Activated CD4-positive, alpha-beta T cell treated with anti-CD3 and anti-CD28 coated beads, Interleukin-2, amount 50 U/mL, for 4 hours (primary cell): ENCODE results near the gene TNRC6C.
"Not testable (repeated sequence)": the region's sequence is repeated elsewhere in the genome, so short reads cannot be mapped to it uniquely, and the experiment has no call there.

Experiments used
- DNase-seq, 2 experiments: peaks; one replicate each; pipeline ENCODE4 v3.0.0-alpha.2; 2020

TNRC6C gene

DNA sequence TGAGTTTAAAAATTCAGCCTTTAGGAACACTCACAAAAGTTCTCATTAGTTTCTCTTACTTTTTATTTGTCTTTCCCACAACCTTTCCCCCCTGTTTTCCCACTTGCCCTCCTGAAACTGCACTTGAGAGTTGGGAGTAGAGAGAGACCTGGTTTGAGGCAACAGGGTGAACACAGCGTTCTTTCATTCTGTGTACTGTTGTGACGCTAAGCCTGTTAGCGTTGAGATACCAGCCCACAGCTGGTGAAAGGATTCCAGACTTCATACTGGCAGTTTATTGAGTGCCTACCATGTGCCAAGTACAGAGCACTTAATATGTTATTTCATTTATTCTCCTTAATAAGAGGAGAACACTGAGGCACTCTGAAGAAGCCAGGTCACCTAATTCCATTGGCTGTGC lies 10.3 kb downstream of the TNRC6C start:
- DNase-seq, result no peak

DNA sequence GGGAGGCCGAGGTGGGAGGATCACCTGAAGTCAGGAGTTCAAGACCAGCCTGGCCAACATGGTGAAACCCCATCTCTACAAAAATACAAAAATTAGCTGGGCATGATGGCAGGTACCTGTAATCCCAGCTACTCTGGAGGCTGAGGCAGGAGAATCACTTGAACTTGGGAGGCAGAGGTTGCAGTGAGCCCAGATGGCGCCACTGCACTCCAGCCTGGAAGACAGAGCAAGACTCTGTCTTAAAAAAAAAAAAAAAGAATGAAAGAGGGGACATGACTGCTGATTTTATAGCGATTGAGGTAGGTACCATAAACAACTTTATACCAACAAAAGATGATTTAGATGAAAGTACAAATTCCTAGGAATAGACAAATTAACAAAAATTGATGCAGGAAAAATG lies 13.8 kb downstream of the TNRC6C start:
- DNase-seq, result not testable (repeated sequence)

DNA sequence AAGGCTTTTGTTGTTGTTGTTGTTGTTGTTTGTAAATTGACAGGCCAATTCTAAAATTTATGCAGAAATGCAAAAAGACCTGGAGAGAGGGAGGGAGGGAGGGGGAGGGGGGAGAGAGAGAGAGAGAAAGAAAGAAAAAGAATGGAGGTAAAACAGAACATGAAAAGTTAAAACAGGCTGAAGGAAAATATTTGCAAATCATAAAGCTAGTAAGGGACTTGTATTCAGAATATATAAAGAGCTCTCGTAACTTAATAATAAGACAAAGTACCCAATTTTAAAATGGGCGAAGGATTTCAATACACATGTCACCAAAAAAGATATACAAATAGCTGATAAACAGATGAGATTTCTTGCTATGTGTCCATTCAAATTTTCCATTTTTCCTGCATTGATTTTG lies 15.4 kb downstream of the TNRC6C start:
- no peak for DNase-seq

DNA sequence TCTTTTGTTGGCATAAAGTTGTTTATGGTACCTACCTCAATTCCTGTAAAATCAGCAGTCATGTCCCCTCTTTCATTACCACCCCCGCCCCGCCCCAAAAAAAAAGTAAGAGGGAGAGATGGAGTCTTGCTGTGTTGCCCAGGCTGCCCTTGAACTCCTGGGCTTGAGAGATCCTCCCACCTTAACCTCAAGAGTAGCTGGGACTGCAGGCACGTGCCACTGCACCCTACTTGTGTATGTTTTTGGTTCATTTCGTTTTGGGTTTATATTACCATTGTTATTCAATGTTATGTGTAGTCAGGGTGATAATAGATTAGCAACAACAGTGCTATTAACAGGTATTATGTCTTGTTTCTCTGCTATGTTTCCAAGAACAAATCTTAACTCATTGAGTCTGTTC lies 15.9 kb downstream of the TNRC6C start:
- no peak for DNase-seq

DNA sequence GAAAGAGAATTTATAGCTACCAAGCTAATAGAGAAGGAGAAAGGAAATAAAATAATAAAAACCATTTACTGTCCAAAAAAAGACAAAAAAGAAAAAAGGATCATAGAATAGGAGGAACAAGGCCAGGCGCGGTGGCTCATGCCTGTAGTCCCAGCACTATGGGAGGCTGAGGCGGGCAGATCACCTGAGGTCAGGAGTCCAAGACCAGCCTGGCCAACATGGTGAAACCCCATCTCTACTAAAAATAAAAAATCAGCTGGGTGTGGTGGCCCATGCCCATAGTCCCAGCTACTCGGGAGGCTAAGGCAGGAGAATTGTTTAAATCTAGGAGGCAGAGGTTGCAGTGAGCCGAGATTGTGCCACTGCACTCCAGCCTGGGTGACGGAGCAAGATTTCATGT lies 23.9 kb downstream of the TNRC6C start:
- DNase-seq, result not testable (repeated sequence)

DNA sequence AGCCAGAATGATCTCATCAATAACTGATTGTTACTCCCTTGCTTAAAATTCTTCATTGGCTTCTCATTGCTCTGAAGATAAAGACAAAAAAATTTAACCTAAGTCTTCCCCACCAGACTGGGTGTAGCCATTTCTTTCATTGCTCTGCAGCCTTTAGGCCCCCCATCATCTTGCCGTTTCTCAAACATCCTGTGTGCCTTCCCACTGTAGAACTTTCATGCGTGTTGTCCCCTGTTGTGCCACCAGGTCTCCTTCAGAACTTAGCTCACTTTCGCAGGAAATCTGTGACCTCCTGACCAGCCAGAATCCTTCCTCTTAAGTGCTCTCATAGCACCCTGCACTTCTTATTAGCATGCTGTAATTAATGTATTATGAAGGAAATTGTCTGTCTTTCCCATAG lies 31.8 kb downstream of the TNRC6C start:
- no peak for DNase-seq

DNA sequence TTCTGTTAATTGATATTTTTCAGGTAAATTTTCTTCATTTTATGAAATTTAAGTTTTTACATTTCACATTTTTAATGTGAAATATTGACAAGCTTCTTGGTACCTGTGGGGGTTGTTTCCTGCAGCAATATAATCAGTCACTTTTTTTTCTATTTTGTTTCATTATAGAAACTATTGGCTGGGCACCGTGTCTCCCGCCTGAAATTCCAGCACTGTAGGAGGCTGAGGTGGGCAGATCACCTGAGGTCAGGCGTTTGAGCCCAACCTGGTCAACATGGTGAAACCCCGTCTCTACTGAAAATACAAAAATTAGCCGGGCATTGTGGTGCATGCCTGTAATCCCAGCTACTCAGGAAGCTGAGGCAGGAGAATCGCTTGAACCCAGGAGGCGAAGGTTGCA lies 35.2 kb downstream of the TNRC6C start:
- not testable (repeated sequence) for DNase-seq

DNA sequence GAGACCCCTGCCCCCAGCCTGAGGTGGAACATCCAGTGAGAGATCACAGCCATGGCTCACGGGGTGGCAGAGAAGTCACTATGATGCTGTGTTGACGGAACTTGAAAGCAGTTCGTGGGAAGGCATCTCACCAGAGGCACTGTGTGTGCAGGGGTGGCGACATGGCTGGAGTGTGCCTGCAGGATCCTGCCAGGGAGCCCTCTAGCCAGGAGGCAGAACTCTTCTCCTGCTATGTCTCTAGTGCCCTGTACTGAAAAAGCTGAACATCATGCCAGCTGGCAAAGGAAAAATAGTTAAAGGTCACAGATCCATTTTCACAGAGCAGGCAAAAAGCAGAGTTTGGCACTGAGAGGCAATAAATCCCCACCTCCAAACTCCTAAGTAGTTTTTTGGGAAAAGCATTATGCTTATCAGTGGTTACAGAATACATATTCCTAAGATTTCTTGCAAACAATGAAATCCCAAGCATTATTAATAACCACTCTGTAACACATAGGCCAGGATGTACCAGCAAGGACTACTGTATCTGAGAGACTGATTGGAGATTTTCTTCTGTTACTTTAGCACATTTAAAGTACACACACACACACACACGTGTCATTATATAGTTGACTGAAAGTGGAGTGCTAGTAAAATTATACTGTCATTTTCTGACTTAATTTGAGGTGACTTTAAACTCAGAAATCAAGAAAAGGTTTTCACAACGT lies 36.8 kb downstream of the TNRC6C start:
- no peak for DNase-seq

DNA sequence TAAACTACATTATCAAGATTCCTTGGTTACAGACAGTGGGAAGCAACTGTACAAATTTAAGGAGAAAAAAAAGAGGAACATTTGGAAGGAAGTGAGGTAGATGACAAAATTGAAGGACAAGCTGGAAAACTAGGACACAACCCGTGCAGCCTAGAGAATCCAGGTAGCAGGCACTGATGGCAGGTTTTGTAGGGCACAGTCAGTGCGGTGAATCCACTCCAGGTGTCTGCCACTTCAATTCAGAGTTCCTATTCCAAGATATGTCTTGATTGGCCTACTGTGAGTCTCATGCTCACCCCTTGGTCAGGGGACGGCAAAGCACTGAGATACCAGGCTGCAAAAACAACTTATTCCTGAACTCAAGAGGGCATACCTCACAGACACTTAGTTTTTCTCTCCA lies 37.8 kb downstream of the TNRC6C start:
- no peak for DNase-seq

DNA sequence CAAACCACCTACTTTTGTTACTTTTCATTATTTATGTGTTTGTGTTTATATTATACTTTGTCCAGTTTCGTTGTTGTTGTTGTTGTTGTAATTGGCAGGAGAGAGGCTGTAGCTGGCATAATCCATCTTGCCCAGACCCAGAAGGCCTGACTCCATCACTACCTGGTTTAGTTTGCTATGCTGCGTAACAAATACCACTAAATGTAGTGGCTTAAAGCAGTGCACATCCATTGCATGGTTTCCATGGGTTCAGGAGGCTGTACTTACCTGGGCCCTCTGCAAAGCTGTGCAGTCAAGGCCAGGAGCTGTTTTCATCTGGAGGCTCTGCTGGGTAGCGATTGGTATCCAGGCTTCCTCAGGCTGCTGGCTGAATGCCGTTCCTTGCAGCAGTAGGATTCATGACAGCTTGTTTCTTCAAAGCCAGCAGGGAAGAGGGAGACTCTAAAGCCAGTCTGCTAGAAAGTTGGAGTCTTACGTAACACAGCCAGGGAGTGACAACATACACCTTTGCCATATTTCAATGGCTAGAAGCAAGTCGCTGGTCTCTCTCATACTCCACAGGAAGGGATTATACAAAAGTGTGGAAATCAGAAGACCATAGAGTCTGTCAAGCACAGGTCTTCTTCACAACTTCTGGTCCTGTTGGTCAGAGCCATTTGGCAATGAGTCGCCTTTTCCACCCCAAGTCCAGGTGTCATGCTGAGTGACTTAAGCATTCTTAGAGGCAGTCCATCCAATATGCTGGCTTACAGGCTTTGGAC lies 41.1 kb downstream of the TNRC6C start:
- DNase-seq, result no peak

DNA sequence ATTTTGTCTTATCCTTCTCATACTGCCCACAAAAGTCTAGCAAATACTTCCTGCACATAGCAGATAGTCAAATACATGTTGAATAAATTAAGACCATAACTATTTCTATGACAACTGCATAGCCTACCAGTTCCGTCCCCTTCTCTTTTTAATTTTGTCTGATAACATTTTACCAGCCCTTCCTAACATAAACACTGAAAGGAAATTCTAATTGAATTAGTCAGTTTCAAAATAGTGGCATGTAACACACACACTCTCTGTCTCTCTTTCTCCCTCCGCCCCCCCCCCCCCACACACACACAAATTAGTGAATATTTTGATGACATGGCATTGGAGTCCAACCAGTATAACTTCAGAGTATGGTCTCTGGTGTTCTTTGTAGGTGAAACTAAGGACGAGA lies 41.8 kb downstream of the TNRC6C start:
- DNase-seq, result no peak

DNA sequence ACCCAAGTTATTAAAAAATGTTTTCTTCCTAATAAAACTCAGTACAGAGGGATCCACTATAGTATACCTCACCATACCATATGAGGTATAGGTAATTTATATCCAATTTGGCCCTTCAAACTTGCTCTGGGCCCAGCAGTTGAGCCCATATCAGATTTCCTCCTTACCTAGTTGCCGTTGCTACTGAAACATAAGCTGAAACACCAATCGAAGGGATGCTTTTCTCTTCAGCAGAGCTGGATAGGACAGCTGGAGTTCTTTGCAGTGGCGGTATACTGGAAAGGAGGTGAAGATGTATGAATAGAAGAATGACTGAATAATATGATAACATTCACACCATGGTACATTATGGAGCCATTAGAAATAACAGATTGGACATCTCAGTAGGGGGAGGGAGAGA lies 42.7 kb downstream of the TNRC6C start:
- no peak for DNase-seq

DNA sequence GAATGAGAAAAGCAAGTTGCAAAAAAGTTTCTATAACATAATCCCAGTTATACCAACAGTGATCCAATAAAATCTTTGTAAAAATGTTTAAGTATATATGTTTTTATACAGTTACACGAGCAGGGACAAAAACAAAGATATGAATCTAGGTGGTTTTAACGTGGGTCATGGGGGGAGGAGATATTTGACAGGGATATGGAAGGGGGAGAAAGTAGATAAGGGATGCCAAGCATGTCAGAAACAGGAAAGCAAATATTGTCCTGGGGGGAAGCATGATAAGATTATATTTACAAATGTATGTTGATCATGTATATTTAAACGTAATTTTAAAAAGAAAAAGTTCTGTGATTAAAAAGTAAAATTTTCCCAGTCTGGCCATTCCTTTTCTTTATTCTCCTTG lies 43.1 kb downstream of the TNRC6C start:
- DNase-seq, result no peak

DNA sequence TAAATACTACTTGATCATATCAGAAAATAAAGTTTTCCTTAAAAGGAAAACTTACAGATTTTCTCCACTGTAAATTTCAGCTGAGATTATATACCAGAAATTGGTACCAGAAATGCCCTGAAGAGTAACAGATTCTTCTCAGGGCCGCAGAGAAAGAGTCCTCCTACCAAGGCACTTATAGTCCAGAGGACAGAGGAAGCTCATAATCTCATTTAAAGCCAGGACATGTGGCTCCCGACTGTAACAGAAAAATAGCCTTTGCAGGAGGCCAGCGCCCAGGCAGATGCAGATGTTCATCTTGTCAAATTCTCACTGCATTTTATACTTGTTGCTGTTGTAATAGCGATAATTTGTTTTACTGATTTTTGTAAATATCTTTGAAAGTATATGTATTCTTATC lies 43.7 kb downstream of the TNRC6C start:
- DNase-seq, result no peak

DNA sequence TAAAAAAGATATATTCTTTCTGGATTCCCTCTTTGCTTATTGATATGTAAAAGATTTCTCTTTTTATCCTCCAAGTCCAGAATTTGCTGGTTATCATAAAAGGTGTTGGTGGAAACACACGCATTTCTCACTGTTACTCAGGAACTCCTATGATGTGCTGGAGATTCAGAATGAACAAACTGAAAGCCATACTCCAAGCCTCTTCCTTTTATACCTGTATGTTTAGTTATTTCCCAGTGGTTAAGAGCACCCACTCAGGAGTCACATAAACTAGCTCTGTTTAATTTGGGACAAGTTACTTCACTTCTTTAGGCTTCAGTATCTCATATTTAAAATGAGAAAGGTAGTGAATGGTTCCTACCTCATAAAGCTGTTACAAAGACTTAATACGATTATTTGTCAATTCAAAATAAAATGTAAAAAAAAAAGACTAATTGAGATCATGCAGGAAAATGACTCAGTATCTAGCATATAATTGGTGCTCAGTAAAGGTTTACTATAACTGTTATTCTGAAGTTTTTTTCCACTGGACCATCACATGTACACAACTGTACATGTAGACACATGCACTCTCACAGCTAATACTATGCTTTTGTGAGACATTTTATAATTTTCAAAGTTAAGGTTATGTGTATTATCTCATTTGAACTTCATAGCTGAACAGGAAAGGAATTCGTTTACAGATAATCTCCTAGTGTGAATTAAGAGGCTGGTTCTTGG lies 47.1 kb downstream of the TNRC6C start:
- DNase-seq, result no peak

DNA sequence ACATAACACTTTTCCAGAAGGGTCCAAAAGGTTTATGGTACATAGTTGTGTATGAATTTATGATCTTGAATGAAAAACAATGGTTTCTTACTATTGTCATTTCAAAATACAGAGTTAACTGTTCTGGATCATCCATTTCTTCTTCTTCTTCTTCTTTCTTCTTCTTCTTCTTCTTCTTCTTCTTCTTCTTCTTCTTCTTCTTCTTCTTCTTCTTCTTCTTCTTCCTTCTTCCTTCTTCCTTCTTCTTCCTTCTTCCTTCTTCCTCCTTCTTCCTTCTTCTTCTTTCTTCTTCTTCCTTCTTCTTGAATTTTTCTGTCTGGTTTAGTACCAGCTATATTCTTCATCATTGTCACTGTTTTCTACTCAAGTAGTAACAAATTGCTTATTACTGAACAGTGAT lies 47.8 kb downstream of the TNRC6C start:
- no peak for DNase-seq

DNA sequence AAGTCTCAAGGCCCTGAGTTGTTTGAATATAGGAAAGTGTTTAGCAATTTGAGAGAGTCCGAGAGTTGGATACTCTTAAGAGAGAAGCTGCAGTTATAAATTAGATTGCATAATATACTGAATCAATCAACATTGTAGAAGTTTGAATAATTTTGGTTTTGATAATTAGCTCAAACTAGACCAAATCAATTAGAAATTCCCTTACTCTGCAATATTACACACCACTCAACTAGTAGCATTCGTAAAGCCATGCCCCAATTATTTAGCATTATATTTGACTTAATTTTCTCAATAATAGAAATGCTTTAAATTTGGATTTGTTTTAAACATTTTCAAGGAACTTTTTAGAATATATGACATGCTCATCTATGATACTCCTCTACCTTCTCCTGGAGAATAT lies 49.1 kb downstream of the TNRC6C start:
- no peak for DNase-seq

DNA sequence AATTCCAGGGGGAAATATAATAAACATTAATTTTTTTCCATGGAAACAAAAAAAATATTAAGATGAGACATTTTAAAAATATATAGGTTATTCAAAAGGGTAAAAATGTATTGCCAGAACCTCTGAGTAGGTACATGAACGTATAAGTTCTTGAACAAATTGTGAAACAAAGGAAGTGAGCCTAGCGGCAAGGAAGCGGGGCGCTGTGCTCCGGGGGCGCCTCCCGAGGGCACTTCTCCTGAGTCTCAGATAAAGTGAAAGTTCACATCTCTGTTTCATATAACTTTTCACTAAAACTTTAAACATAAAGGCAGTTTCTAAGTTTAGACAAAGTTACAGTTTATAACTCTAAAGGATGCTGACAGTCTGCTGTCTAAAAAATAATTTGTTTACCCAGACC lies 52.3 kb downstream of the TNRC6C start:
- peak in 1 of 2 experiments; percentile 10 for DNase-seq

DNA sequence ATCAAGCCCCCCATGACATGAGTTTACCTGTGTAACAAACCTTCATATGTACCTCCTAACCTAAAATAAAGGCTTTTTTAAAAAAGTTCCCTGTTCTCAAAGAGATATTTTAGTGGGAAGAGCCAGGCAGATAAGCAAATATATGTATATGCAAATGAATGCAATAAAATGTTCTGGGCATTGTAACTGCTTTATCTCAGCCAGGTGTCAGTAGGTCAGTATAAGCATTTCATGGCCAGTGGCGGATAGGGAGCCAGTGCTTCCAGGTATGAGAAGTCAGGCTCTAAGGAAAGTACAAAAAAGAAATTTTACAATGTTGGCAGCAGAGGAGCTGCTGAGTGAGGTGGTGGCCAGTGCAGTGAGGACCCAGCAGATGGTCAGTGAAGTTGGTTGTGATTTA lies 53.9 kb downstream of the TNRC6C start:
- DNase-seq, result no peak

DNA sequence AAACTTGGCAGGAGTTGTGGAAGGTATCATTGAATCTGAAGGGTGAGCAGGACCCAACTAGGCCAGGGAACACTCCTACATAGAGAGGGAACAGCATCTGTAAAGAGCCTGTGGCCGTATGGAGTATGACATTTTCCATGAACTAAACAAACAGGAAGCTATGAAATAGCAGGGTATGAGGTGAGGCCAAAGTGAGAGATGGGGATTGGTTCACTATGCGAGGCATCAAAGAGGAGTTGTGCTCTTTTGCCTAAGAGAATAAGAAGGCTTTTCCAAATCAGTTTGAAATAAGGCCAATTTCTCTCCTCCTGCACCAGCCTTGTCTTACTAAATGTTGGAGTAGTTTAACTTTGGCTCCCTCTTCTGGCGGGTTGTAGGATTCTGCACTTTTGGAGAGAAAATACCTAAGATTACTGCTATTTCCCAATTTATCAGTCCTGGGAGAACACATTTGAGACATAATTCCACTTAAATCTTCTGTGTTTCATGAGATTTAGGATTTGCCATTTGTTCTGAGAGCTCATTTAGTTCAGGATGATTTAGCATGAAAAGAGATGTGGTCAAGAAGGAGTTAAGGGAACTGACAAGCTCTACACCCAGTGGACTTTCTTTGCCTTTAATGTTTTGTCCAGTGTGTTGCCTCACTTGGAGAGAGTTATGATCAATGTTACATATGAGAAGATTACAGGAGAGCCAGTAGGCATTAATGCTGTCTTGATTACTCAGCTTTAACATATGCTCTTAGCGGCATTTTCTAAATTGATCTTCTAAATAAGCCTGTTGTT lies 55.4 kb downstream of the TNRC6C start:
- DNase-seq, result peak; percentile 43 to 47

DNA sequence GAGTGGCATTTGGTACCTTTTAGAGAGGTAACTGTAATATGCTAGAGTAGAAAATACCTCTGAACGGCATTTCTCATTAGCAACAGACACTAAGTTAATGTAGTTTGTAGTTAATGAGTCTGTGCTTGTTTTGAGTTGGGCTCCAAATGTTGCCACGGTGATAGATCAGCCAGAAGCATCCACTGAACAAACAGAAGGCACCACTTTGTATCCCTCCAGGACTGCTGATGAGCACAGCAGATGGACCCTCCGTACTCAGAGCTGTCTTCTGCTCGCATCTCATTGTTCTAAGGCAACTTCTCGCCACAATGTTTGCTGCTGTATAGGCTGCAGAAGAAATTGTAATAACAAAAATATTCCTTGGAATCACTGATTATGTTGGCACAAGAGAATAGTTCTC lies 56.1 kb downstream of the TNRC6C start:
- no peak for DNase-seq

DNA sequence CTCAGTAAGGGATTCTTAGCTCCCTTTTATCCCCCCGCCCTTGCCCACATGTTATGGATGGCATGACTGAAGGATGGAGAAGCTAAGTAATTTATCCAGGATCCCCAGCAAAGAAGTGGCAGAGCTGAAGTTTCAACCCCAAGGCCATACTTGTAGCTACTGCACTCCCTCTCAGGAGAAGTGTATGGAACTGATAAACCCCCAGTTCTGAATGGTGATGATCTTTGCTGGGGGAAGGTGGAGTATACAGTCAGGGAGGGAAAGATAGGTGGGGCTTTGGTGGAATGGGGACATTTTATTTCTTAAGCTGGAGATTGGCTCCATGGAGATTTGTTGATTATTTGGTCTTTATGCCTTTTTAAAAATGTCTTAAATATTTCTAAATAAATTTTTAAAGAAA lies 58.3 kb downstream of the TNRC6C start:
- DNase-seq, result no peak

DNA sequence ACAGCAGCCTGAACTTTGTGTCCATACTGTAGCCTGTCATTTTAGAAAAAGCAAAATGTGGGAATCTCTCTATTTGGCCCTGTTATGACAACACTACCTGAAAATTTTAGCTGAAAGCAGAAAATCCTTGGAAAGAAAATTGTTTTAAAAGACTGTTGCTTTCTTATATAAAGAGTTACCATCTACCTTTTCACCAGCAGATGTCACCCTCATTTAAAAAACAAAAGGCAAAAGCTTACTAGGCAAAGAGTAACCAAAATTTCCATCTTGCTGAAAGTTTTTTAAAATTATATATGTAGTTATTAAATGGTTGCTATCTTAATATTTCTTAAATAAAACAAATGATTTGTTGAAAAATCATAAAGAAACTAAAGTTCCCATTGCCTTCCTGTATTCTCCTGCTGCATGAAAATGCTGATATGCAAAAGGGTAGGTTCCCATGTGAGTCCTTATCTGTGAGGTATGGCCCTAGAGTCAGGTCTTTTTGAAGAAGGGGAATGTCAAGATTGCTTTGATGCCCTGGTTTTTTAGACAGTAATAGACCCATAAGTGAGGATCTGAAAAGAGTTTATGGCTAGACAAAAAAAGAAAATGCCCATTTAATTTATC lies 61.0 kb downstream of the TNRC6C start:
- no peak for DNase-seq
